ENCODE measurements around the gene DGCR8.

DGCR8 gene

DNA sequence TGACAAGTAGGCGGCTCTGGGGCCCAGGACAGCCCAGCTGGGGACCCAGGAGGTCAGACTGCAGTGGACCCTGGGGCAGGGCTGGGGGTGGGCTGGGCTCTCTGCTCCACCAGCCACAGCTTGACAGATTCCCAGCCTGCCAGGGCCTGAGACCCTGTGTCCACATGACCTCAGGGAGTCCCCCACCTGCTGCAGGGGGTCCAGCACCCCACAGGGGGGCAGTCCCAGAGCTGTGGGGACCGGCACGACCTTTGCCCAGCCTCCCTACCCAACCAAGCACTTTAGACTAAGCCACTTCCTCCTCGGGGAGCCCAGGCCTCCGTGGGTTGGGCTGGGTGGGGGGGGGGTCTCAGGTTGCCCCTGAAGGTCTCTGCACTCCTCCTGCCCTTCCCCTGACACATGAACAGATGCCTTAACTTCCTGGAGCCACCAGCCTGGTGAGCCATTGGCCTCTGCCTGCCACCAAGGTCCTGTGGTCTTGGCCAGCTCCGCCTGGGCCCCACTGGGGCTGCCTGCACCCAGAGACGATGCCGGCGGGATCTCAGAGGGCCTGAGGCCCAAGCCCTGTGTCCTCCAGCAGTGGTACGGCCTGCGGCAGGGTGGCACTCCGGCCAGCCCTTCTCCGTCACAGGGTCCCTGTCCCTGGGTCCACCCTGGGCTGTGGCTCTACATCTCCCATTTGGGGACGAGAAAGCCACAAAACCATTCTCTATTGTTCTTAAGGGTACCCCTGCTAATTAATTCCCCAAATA, 67.4 kb downstream of the DGCR8 start:
- no peak for DNase-seq (ENCODE audit: low read depth)
- TF ChIP-seq, protein P1, sequence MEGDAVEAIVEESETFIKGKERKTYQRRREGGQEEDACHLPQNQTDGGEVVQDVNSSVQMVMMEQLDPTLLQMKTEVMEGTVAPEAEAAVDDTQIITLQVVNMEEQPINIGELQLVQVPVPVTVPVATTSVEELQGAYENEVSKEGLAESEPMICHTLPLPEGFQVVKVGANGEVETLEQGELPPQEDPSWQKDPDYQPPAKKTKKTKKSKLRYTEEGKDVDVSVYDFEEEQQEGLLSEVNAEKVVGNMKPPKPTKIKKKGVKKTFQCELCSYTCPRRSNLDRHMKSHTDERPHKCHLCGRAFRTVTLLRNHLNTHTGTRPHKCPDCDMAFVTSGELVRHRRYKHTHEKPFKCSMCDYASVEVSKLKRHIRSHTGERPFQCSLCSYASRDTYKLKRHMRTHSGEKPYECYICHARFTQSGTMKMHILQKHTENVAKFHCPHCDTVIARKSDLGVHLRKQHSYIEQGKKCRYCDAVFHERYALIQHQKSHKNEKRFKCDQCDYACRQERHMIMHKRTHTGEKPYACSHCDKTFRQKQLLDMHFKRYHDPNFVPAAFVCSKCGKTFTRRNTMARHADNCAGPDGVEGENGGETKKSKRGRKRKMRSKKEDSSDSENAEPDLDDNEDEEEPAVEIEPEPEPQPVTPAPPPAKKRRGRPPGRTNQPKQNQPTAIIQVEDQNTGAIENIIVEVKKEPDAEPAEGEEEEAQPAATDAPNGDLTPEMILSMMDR (IDR thresholded peaks at IDR 0.05; ENCODE audit: control insufficient read depth, extremely low read depth, insufficient read depth): no peak
- no peak overlapping the region for H3K4me3 ChIP-seq (ENCODE audit: low read depth, low read length)

DNA sequence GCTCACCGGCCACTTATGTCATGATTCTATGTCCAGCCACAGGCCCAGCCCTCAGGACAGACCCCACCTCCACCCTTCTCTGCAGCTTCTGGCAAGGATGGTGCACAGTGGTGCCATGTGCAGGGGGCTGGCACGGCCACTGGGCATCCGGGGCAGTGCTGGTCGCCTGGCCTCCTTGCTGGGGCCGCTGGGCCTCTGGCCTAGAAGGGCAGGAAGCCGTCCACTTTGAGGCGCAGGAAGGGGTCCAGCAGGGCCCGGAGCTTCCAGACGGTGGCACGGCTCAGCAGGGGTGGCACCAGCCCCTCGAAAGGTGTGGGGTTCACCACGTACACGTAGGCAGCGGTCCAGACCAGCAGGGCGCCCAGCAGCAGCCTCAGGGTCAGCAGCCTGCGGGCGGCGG, 68.4 kb downstream of the DGCR8 start:
- no peak for DNase-seq (ENCODE audit: low read depth)
- H3K4me3 ChIP-seq (ENCODE audit: low read depth, low read length): no peak overlapping the region
- TF ChIP-seq, protein P1 (IDR thresholded peaks at IDR 0.05; ENCODE audit: control insufficient read depth, extremely low read depth, insufficient read depth): no peak

DNA sequence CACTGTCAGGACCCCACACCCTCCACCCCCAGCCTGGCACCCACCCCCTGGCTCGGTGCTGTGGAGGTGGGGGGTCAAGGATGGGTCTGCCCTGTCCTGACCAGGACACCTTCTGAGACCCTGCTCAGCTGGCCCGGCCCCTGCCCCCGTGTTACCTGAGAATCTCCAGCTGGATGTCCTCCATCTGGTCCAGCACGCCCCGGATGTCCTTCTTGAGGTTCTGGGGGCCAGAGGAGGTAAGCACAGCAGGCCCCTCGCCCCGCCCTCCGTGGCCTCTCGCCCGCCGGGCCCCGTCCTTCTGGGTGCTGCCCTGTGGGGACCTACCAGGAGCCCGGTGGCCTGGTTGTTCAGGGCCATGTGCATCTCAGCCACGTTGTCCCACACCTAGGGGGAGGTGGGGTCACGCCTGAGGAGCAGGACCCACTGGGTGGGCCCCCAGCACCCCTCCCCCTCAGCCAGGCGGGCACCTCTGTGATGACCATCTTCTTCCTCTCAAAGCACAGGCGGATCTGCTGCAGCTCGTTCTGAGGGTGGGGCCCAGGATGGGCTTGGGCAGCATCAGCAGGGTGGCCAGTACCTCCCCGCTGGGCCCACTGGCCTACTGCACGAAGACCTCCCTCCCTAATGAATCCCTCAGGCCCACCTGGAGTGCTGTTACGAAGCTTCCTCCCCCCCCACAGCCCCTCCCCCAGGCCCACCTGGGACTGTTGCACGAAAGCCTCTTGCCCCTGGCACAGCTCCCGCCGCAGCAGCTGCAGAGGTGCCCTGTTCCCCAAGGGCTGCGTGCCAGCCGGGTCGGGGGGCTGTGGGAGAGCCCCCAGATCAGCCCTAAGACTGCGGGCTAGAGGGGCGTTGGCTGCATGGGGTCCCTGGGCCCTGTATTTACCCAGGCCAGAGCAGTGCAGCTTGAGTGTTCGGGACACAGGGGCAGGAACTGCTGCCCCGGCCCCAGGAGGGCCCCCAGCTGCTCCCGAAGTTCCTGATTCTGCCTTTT, 69.5 kb downstream of the DGCR8 start:
- TF ChIP-seq, protein P1 (IDR thresholded peaks at IDR 0.05; ENCODE audit: control insufficient read depth, extremely low read depth, insufficient read depth): no peak
- no peak overlapping the region for H3K4me3 ChIP-seq (ENCODE audit: low read depth, low read length)
- no peak for DNase-seq (ENCODE audit: low read depth)

DNA sequence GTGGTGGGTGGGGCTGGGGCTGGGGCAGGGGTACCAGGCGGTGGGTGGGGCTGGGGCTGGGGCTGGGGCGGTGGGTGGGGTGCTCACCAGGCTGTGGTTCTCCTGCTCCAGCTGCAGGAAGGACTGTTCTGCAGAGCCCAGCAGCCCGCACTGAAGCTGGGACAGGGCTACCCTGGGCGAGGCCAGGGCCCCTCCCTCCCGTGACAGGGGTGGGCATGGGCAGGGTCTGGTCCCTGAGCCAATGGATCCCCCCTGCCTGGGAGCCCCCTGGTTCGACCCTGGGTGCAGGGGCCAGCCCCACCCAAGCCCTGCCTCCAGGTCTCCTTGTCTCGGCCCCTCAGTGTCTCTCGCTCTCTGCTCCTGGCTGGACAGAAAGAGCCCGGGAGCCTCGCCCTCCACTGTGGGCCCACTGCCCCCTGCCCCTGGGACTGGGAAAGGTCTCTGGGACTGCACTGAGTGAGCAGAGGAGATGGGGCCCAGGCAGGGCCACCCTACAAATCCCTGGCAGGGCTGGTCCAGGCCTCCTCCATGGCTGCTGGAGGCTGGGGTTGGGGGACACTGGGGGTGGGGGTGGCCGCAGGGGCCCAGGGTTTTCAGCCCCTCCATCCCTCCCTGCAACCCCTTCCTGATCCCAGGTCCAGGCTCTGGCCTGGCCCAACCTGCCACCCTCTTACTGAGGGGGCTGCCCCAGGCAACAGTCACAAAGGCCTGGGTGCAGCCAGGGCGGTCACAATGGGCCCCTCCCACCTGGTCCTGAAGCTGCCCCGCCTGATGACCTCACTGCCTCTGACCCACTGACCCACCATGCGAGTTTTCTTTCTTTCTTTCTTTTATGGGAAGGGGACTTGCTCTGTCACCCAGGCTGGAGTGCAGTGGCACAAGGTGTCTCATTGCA, 70.6 kb downstream of the DGCR8 start, which contains the start of gene CCDC188:
Gene CCDC188 (minus strand): TSS at position 675 of the 895 bp plus-strand sequence. CDS start 69 bp downstream, at position 606.
- H3K4me3 ChIP-seq (ENCODE audit: low read depth, low read length): no peak within 1 kb of the TSS
- no peak for DNase-seq (ENCODE audit: low read depth)
- TF ChIP-seq, protein P1 (IDR thresholded peaks at IDR 0.05; ENCODE audit: control insufficient read depth, extremely low read depth, insufficient read depth): no peak

DNA sequence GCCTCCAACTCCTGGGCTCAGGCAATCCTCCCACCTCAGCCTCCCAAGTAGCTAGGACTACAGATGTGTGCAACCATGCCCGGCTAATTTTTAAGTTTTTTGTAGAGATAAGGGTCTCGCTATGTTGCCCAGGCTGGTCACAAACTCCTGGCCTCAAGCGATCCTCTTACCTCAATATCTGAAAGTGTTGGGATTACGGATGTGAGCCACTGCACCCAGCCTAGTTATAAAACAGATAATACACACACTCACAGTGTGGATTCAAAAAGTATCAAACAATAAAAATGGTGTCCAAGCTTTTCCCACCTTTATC, 71.2 kb downstream of the DGCR8 start:
- no peak overlapping the region for H3K4me3 ChIP-seq (ENCODE audit: low read depth, low read length)
- TF ChIP-seq, protein P1 (IDR thresholded peaks at IDR 0.05; ENCODE audit: control insufficient read depth, extremely low read depth, insufficient read depth): no peak
- no peak for DNase-seq (ENCODE audit: low read depth)

DNA sequence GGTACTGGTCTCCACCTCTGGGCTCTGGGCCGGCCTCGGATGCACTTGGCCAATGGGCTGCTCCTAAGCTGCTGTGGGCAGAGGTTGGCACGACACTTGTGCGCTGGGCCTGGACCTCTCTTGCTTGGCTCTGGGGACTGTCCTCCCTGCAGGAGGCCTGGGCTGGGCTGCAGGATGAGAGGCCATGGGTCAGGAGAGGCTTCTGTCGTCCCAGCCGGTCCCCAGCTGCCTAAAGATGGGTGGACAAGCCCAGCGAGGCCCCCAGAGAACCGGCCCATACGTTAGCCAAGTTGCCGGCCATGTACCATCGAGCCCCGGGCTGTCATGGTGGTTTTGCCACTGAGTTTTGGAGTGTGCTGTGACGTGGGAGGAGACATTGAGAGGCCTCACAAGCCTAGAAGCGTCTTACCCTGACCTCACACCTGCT, 72.4 kb downstream of the DGCR8 start:
- no peak for DNase-seq (ENCODE audit: low read depth)
- no peak overlapping the region for H3K4me3 ChIP-seq (ENCODE audit: low read depth, low read length)
- TF ChIP-seq, protein P1 (IDR thresholded peaks at IDR 0.05; ENCODE audit: control insufficient read depth, extremely low read depth, insufficient read depth): no peak

All from LNCaP clone FGC (cell line).